Hematopoietic multipotent progenitor cell treated with erythropoietin and hydrocortisone succinate and interleukin-3 and kit ligand, for 17 days (in vitro differentiated cells): ENCODE measurements around the gene PEX10.

ENCODE experiments used
- DNase-seq: peaks from one replicate; pipeline ENCODE4 v3.0.0-alpha.2; 2015; ENCODE audit warnings: low spot score

Gene PEX10

GRCh38 chr1:2386636-2387611 is 25.4 kb downstream of the PEX10 start:
- no peak for DNase-seq

- DNase-seq: no peak
Measured at GRCh38 chr1:2385606-2386280, 26.6 kb downstream of the PEX10 start.

- DNase-seq: no peak
Measured at GRCh38 chr1:2384941-2385481, 27.4 kb downstream of the PEX10 start.

- no peak for DNase-seq
Measured at GRCh38 chr1:2384130-2384860, 28.1 kb downstream of the PEX10 start.

- no peak for DNase-seq
Measured at GRCh38 chr1:2383576-2383975, 28.8 kb downstream of the PEX10 start.

GRCh38 chr1:2382621-2383361 is 29.6 kb downstream of the PEX10 start:
- peak; percentile 13 for DNase-seq

- DNase-seq: peak; percentile 60
Measured at GRCh38 chr1:2381741-2382620, 30.4 kb downstream of the PEX10 start.

- no peak for DNase-seq
Measured at GRCh38 chr1:2380816-2381591, 31.4 kb downstream of the PEX10 start.

GRCh38 chr1:2379733-2380404 is 32.5 kb downstream of the PEX10 start:
- DNase-seq: no peak

- no peak for DNase-seq
Measured at GRCh38 chr1:2378956-2379732, 33.2 kb downstream of the PEX10 start.

- no peak for DNase-seq
Measured at GRCh38 chr1:2378441-2378851, 33.9 kb downstream of the PEX10 start.

GRCh38 chr1:2377751-2378440 is 34.5 kb downstream of the PEX10 start:
- DNase-seq: no peak

GRCh38 chr1:2376931-2377672 is 35.3 kb downstream of the PEX10 start:
- no peak for DNase-seq

GRCh38 chr1:2376261-2376741 is 36.1 kb downstream of the PEX10 start:
- DNase-seq: no peak

- no peak for DNase-seq
Measured at GRCh38 chr1:2375923-2376260, 36.5 kb downstream of the PEX10 start.

- DNase-seq: no peak
Measured at GRCh38 chr1:2375246-2375922, 37.0 kb downstream of the PEX10 start.
